Islet precursor cell (in vitro differentiated cells): Measurements from ENCODE around the gene PIGM.

ENCODE experiments used
- DNase-seq: peaks from one replicate; pipeline ENCODE4 v3.0.0-alpha.2; 2018

The PIGM gene

GRCh38 chr1:160021376-160022074 is 10.3 kb downstream of the PIGM start:
- DNase-seq: no peak

DNA sequence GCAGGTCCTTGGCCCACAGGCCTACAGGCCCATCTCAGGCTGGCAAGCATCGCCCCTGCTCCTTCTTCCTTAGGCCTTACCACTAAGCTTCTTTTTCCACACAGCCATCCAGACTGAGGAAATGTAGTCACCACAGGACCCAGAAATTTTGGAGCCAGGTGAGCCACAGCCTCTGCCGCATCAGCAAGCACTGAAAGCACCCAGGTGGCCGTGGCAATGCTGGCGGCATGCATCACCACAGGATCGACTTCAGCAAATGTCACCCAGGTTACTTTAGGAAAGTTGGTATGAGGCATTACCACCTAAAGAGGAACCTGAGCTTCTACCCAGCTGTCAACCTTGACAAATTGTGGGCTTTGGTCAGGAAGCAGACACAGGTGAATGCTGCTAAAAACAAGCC is 11.6 kb downstream of the PIGM start:
- peak; percentile 44 for DNase-seq

- peak; percentile 68 for DNase-seq
These were observed 12.9 kb downstream of the PIGM start for GRCh38 chr1:160018900-160019299.

DNA sequence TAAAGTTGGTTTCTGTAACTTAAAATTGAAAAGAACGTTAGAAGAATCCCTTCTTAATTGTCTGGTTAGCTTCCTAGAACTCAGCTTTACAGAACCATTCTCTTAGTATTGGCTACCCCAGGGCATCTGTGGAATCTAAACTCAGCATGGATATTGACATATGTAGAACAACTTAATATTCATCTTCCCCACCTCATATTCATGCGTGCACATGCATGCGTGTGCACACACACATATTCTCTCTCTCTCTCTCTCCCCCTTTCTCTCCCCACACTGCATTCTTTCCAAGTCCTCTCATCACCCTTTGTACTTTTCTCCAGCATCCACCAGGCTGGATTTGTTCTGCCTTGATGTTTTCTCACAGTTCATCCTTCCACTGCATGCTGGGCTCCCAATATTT is 13.4 kb downstream of the PIGM start:
- peak; percentile 41 for DNase-seq

GRCh38 chr1:160017592-160017991 is 14.2 kb downstream of the PIGM start:
- no peak for DNase-seq

DNA sequence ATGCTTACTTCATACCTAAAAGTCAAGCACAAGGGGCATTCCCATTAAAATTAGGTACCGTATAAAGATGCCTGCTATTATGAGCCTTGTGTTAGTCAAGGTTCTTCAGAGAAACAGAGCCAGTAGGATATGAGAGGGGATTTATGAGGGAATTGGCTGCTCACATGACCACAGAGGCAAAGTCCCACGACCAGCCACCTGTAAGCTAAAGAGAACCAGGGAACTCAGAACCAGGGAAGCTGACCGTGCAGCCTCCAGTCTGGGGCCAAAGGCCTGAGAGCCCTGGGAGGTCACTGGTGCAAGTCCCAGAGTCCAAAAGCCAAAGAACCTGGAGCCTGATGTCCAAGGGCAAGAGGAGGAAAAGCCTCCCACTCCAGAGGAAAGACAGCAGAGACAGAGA is 20.0 kb downstream of the PIGM start:
- DNase-seq: peak; percentile 46

DNA sequence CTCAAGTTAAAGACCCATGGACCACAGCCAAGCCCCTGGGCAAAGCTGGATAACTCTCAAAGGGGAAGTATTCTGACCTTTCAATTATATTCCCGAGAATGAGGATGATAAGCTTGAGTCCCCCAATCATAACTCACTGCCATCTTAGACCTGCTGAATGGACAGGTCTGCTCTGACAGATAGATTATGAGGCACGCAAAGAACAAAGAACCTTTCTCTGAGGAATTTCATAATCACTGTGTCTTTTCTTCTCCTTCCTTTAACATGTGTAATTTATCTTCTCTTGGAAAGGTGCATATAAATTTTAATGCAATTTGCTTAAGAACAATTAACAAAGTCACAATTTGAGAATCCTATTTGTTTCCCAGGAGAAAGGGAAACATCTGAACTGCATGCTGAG is 22.0 kb downstream of the PIGM start:
- DNase-seq: peak; percentile 12

- DNase-seq: peak; percentile 12
These were observed 22.7 kb downstream of the PIGM start for GRCh38 chr1:160009081-160009480.

- DNase-seq: peak; percentile 24
These were observed 24.1 kb downstream of the PIGM start for GRCh38 chr1:160007577-160008200.

GRCh38 chr1:160006312-160006940 is 25.4 kb downstream of the PIGM start:
- peak; percentile 86 for DNase-seq

- DNase-seq: peak; percentile 30
These were observed 26.7 kb downstream of the PIGM start for GRCh38 chr1:160005070-160005469.

GRCh38 chr1:160004425-160004824 is 27.4 kb downstream of the PIGM start:
- DNase-seq: no peak

DNA sequence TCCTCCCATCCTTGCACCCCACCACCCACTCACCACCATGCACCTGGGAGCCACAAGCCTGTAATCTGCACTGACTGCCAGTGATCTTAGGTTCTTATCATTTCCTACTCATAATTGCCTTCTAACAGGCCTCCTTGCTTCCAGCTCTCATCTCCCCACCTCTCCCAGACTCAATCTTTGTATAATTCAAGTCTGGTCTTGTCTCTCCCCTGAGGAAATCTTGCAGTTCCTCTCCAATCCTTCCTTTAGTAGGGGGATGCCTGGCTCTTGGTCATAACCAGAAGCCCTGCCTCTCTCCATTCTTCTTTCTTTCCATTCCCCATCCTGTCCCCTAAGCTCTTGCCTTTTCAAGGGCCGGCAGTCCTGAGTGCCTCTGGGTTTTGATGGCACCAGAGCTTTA is 27.8 kb downstream of the PIGM start:
- peak; percentile 47 for DNase-seq

GRCh38 chr1:160001440-160001839 is 30.4 kb downstream of the PIGM start:
- peak; percentile 8 for DNase-seq

- DNase-seq: peak; percentile 37
These were observed 32.6 kb downstream of the PIGM start for GRCh38 chr1:159999204-159999603.

DNA sequence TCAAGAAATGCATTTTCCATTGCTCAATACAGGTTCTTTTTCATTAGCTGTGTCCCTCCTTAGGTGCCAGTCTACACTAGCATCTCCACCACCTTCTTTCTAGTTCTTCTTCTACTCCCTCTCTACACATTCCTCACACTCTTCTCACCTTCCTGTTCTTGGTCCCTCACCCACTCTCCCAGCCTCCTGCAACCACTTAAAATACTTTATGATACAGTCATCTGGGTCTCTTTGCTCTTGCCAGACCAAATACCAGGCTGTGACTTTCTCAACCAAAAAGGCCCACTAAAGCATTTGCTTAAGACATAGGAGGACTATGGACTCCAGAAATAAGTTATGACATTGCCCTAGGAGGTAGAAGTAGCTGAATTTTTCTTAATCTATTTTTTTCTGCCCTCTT is 35.1 kb downstream of the PIGM start:
- peak; percentile 92 for DNase-seq

GRCh38 chr1:159994896-159995295 is 36.9 kb downstream of the PIGM start:
- DNase-seq: no peak

- no peak for DNase-seq
These were observed 37.9 kb downstream of the PIGM start for GRCh38 chr1:159993911-159994310.

DNA sequence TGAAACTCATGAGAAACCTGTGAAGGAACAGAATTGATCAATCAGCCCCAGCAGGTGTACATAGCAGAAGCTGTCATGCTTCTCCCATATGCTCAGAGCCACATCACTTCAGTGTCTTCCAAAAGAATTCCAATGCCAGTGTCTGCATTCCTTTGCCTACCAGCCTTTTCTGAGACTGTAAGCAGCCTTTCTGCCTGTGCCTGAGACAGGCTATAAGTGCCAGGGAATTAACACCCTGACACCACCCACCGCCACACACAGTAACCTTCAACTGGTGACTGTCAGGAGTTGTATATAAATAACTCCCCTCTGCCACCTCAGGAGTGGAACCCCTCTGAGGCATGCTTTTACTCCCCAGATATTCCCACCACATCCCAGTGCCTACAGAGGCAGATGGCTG is 39.6 kb downstream of the PIGM start:
- DNase-seq: peak; percentile 59

GRCh38 chr1:159991513-159991912 is 40.3 kb downstream of the PIGM start:
- peak; percentile 35 for DNase-seq

GRCh38 chr1:159990005-159990404 is 41.8 kb downstream of the PIGM start:
- DNase-seq: peak; percentile 32

- DNase-seq: peak; percentile 28
These were observed 42.2 kb downstream of the PIGM start for GRCh38 chr1:159989581-159989980.

- DNase-seq: peak; percentile 12
These were observed 43.8 kb downstream of the PIGM start for GRCh38 chr1:159988006-159988405.

- DNase-seq: peak; percentile 25
These were observed 44.6 kb downstream of the PIGM start for GRCh38 chr1:159987186-159987585.
